ENCODE measurements around the gene ELF3. TPM values are rescaled to one million over a fixed set of nuclear protein-coding genes. Genes with fewer than 3 reads are reported as not detected.

ELF3 gene
- total RNA-seq, 1 donor from 2014 or later, result 265 TPM

GRCh38 chr1:201989354-201990128 is 20.8 kb upstream of the ELF3 start:
- TF ChIP-seq CTCF (conservative IDR thresholded peaks at IDR 0.05; ENCODE audit: low read depth, low read length), result no peak
- no peak overlapping the region for H3K4me3 ChIP-seq (ENCODE audit: low read depth, low read length)

GRCh38 chr1:201990427-201990826 is 20.0 kb upstream of the ELF3 start:
- no peak for DNase-seq (ENCODE audit: low read depth)
- TF ChIP-seq CTCF (conservative IDR thresholded peaks at IDR 0.05; ENCODE audit: low read depth, low read length), result no peak
- no peak overlapping the region for H3K4me3 ChIP-seq (ENCODE audit: low read depth, low read length)

More at GRCh38 chr1:201989354-201990128, 20.8 kb upstream of the ELF3 start:
- no peak for DNase-seq (ENCODE audit: low read depth)

- TF ChIP-seq CTCF (conservative IDR thresholded peaks at IDR 0.05; ENCODE audit: low read depth, low read length), result peak; percentile 86
- no peak for DNase-seq (ENCODE audit: low read depth)
Measured at GRCh38 chr1:201999625-202000238, 10.7 kb upstream of the ELF3 start.

GRCh38 chr1:202002507-202002906 is 7.9 kb upstream of the ELF3 start:
- TF ChIP-seq CTCF (conservative IDR thresholded peaks at IDR 0.05; ENCODE audit: low read depth, low read length), result no peak
- H3K4me3 ChIP-seq (ENCODE audit: low read depth, low read length), result no peak overlapping the region
- DNase-seq (ENCODE audit: low read depth), result no peak

More at GRCh38 chr1:201999625-202000238, 10.7 kb upstream of the ELF3 start:
- no peak overlapping the region for H3K4me3 ChIP-seq (ENCODE audit: low read depth, low read length)

GRCh38 chr1:202004711-202005110 is 5.7 kb upstream of the ELF3 start:
- no peak for TF ChIP-seq CTCF (conservative IDR thresholded peaks at IDR 0.05; ENCODE audit: low read depth, low read length)
- no peak for DNase-seq (ENCODE audit: low read depth)
- H3K4me3 ChIP-seq (ENCODE audit: low read depth, low read length), result no peak overlapping the region

- no peak for DNase-seq (ENCODE audit: low read depth)
- TF ChIP-seq CTCF (conservative IDR thresholded peaks at IDR 0.05; ENCODE audit: low read depth, low read length), result peak; percentile 57
- no peak overlapping the region for H3K4me3 ChIP-seq (ENCODE audit: low read depth, low read length)
Measured at GRCh38 chr1:202005958-202006357, 4.4 kb upstream of the ELF3 start.

Data from epithelial cell of proximal tubule (primary cell).